ENCODE results near the gene PTEN. TPM values are rescaled to one million over a fixed set of nuclear protein-coding genes. Genes with fewer than 3 reads are reported as not detected.
"Not testable (repeated sequence)": the region's sequence is repeated elsewhere in the genome, so short reads cannot be mapped to it uniquely, and the experiment has no call there.

PTEN gene
- total and polyA plus RNA-seq, 9 of the 15 experiments (the other 6 are each of a cell fraction or from before 2014, with no cell fraction given), result 8.4 to 56.9 (median 22.2) TPM

DNA sequence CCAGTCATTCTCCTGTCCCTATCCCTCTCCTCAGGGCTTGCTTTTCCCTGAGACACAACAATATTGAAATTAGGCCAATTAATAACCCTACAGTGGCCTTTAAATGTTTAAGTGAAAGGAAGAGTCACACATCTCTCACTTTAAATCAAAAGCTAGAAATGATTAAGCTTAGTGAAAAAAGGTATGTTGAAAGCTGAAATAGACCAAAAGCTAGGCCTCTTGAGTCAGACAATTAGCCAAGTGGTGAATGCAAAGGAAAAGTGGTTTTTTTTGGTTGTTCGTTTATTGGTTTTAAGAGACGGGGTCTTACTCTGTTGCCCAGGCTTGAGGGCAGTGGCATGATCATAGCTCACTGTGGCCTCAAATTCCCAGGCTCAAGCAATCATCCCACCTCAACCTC lies 35.7 kb upstream of the PTEN start:
- H3K9ac ChIP-seq (ENCODE audit: insufficient read depth in 1 of 2, low read depth in 2 of 2, low read length in 2 of 2), result no peak overlapping the region
- DNase-seq (ENCODE audit: extremely low read depth in 1 of 4, low spot score in 3 of 4) (no peak), ATAC-seq (no peak), FAIRE-seq (no peak)
- H3K9me1 ChIP-seq (ENCODE audit: control insufficient read depth, insufficient read depth, low read length), result no peaks in the 10 kb centered on the region
- no peak overlapping the region for H3K27ac ChIP-seq (ENCODE audit: extremely low read depth, low read depth, low read length)
- in situ Hi-C loops (cut with MboI) (no loop called here), intact Hi-C loops (cut with micrococcal nuclease) (no loop called here)
- no peak overlapping the region for H3K4me2 ChIP-seq (ENCODE audit: insufficient read depth, low read length)
- ChIA-PET CTCF (ENCODE audit: low intra/inter-chr PET ratio) (no interaction called here), POLR2A (interaction anchor here (0.6 to 3.1 kb wide), 2 partner anchors 9 to 1515 kb away, joined by 3 to 11 read pairs; partner anchors contain the start of gene ATAD1)
- H3K27me3 ChIP-seq (ENCODE audit: control insufficient read depth in 2 of 2, insufficient read depth in 2 of 2, low read length in 2 of 2), result no peaks in the 10 kb centered on the region
- no peaks in the 10 kb centered on the region for H3K36me3 ChIP-seq (ENCODE audit: control insufficient read depth, insufficient read depth, low read length)
- no peak overlapping the region for H2AFZ ChIP-seq (ENCODE audit: low read depth, low read length)
- BruUV-seq (replicated peaks), result no TSS peak
- H3K4me1 ChIP-seq (replicated peaks in 1 of 2; ENCODE audit: control insufficient read depth in 2 of 2, insufficient read depth in 2 of 2, low read length in 2 of 2), result no peaks in the 10 kb centered on the region
- TF ChIP-seq, protein P1, sequence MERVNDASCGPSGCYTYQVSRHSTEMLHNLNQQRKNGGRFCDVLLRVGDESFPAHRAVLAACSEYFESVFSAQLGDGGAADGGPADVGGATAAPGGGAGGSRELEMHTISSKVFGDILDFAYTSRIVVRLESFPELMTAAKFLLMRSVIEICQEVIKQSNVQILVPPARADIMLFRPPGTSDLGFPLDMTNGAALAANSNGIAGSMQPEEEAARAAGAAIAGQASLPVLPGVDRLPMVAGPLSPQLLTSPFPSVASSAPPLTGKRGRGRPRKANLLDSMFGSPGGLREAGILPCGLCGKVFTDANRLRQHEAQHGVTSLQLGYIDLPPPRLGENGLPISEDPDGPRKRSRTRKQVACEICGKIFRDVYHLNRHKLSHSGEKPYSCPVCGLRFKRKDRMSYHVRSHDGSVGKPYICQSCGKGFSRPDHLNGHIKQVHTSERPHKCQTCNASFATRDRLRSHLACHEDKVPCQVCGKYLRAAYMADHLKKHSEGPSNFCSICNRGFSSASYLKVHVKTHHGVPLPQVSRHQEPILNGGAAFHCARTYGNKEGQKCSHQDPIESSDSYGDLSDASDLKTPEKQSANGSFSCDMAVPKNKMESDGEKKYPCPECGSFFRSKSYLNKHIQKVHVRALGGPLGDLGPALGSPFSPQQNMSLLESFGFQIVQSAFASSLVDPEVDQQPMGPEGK (CRISPR knock-in tag; IDR thresholded peaks at IDR 0.05; ENCODE audit: borderline replicate concordance), result no peak
- TF ChIP-seq HIVEP1 (CRISPR knock-in tag; IDR thresholded peaks at IDR 0.05) (no peak), ZKSCAN8 (CRISPR knock-in tag; IDR thresholded peaks at IDR 0.05) (no peak), ARID2 (IDR thresholded peaks at IDR 0.05) (no peak), FOXK1 (CRISPR knock-in tag; IDR thresholded peaks at IDR 0.05; ENCODE audit: borderline replicate concordance) (no peak), RNF2 (IDR thresholded peaks at IDR 0.05) (no peak)
- H4K20me1 ChIP-seq (replicated peaks; ENCODE audit: control insufficient read depth, insufficient read depth, low read length), result no peaks in the 10 kb centered on the region
- WGBS (ENCODE audit: insufficient coverage, low coverage, missing lambda C conversion rate), result 7% methylated on average over 2 of the region's 2 CpGs
- no peaks in the 10 kb centered on the region for H3K79me2 ChIP-seq (ENCODE audit: control insufficient read depth, insufficient read depth, low read length)
- no peak overlapping the region for H3K4me3 ChIP-seq
- no peaks in the 10 kb centered on the region for H3K9me3 ChIP-seq (replicated peaks; ENCODE audit: control insufficient read depth, insufficient read depth, low read depth, low read length)

DNA sequence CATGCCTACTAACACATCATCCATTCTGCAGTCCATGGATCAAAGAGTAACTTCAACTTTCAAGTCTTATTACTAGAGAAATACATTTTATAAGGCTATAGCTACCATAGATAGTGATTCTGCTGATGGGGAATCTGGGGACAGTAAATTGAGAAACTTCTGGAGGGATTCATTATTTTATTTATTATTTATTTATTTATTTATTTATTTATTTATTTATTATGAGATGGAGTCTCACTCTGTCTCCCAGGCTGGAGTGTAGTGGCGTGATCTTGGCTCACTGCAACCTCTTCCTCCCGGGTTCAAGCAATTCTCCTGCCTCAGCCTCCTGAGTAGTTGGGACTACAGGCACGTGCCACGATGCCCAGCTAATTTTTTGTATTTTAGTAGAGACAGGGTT lies 34.4 kb upstream of the PTEN start:
- H3K9me1 ChIP-seq (ENCODE audit: control insufficient read depth, insufficient read depth, low read length); H3K4me3 ChIP-seq; H3K36me3 ChIP-seq (ENCODE audit: control insufficient read depth, insufficient read depth, low read length); BruUV-seq (replicated peaks); H3K9ac ChIP-seq (ENCODE audit: insufficient read depth in 1 of 2, low read depth in 2 of 2, low read length in 2 of 2); CTCF ChIA-PET (ENCODE audit: low intra/inter-chr PET ratio); H2AFZ ChIP-seq (ENCODE audit: low read depth, low read length); H3K4me1 ChIP-seq (replicated peaks in 1 of 2; ENCODE audit: control insufficient read depth in 2 of 2, insufficient read depth in 2 of 2, low read length in 2 of 2); H3K27me3 ChIP-seq (ENCODE audit: control insufficient read depth in 2 of 2, insufficient read depth in 2 of 2, low read length in 2 of 2); intact Hi-C loops (cut with micrococcal nuclease); H3K27ac ChIP-seq (ENCODE audit: extremely low read depth, low read depth, low read length); ATAC-seq; H3K4me2 ChIP-seq (ENCODE audit: insufficient read depth, low read length); FAIRE-seq; H4K20me1 ChIP-seq (replicated peaks; ENCODE audit: control insufficient read depth, insufficient read depth, low read length); H3K9me3 ChIP-seq (replicated peaks; ENCODE audit: control insufficient read depth, insufficient read depth, low read depth, low read length); DNase-seq (ENCODE audit: extremely low read depth in 1 of 4, low spot score in 3 of 4); in situ Hi-C loops (cut with MboI); H3K79me2 ChIP-seq (ENCODE audit: control insufficient read depth, insufficient read depth, low read length): not testable (repeated sequence)
- 0% methylated on average over 3 of the region's 4 CpGs for WGBS (ENCODE audit: insufficient coverage, low coverage, missing lambda C conversion rate)
- POLR2A ChIA-PET, result interaction anchor here (0.6 to 3.1 kb wide), 2 partner anchors 10 to 103 kb away, joined by 5 to 11 read pairs; partner anchors contain the start of gene ATAD1

Measured in K562 (cell line).